K562 treated with DMSO at 1 percent for 48 hours (cell line): ENCODE data around the gene MYL6. TPM values are rescaled to one million over a fixed set of nuclear protein-coding genes. Genes with fewer than 3 reads are reported as not detected.

Source experiments
- total RNA-seq: library from RNA; unstranded; fragments of 300-600 nt; gene quantifications from 2 replicates; pipeline ENCODE4 v1.2.3, GENCODE V29; 2022; ENCODE audit warnings: low replicate concordance; ENCODE audit errors: extremely low read depth

MYL6 gene
- total RNA-seq = 1,727 TPM in 1 of 2 replicates, not detected in the other

DNA sequence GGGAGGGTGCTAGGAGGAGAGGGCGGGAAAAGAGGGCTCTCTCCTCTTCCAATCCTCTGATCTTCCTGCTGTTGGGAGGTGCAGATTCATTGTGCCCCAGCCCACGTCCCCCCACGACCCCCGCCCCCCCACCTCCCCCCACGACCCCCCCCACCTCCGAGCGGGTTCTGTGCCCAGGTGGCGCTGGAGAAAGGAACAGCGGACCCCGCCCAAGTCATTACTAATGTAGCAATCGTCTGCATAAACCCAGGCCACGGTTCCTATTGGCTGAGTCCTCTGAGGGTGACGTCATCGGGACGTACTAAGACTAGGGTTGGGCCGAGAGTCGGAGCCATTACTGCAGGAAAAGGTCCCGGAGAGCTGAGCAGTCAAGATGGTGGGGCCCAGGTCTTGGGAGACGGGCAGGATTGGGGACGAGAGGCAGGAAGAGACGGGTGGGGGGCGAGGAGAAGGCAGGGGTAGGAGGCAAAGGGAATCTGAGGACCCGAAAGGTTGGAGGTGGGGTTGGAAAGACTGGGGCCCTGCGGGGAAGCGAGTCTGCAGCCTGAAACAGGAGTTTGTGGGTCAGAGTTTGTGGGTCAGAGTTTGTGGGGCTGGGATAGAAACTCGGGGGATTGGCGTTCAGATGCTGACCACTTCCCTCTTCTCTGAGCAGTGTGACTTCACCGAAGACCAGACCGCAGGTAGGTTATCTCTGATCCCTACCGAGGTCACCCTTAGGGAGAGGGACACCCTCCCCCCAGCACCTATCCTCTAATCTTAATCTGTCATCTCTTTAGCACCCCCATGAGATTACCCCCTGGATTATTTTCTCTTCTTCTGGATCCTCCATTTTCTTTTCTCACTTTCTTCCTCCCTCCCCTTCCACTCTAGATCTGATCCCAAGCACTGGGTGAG, at the start of gene MYL6:
Gene MYL6, plus strand, starts transcription at position 331 of the 897 bp plus-strand sequence. Its CDS starts 43 bp downstream, at position 374.

DNA sequence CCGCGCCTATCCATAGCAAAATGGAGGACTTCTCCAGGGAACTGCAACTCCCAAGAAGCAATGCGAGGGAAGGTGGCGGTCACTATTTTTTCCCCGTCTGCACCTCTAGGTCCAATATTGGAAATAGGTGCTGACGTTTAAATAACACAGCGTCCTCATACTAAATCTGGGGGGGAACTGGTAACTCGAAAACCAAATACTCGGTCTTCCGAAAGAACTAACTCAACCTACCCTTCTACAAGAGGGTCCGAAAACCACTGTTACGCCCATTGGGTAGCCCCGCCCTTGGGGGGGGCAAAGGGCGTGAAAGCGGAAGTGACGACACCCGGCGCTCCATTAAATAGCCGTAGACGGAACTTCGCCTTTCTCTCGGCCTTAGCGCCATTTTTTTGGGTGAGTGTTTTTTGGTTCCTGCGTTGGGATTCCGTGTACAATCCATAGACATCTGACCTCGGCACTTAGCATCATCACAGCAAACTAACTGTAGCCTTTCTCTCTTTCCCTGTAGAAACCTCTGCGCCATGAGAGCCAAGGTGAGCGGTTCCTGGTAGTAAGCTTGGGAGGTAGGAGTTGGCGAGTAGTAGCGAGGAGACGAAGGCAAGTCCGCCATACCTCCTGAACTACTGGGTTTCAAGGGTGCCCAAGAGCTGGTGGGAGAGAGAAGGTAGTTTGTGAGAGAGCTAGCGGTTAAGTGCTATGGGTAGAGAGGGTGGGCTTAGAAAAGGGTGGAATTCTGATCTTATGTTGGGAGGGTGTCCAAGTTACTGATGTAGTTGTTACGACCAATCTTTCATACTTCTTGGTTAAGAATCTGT, 41.7 kb upstream of the MYL6 start, which contains the start of gene RPL41:
Gene RPL41, plus strand, starts transcription at position 367 of the 815 bp plus-strand sequence.

DNA sequence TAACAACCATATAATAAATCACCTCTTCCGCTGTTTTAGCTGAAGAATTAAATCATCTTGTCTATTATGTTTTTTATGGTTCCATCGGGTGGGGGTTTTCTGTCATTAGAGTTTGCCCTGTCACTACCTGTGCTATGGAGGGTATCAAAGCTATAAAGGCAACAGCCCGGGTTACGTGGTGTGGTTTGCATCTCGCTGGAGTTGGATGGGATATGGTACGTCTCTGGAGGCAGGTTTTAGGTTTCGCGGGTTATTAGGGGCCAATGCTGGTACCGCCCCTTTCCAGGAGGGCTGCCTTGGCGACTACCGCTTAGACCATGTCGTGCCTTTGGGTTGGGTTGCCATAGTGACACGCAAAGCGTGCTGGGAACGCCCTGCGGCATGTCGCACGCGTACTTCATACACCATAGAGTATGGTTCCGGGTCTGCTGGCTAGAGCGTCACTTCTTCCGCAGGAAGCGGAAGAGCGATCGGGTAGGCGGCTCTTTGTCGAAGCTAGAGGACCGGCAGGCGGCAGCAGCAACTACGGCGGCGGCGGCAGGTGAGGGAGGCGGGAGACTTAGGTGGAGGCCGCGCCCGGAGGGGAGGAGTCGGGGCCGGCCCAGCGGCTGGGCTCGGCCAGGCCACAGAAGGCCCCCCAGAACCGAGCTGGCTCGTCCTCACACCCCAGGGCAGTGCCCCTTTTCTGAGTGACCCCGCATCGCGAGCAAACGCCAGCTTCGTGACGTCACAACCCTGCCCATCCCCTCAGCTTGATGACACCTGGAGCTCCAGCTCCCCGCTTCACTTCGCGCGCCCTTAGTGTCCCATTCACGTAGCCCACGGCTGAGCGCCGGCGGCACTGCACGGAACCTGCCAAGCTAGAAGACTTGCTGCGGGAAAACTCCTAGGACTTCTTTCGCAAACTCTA, 40.1 kb upstream of the MYL6 start, which contains the start of gene ZC3H10:
Gene ZC3H10, plus strand, starts transcription at position 489 of the 910 bp plus-strand sequence. CDS start 2,297 bp downstream, outside the sequence.

DNA sequence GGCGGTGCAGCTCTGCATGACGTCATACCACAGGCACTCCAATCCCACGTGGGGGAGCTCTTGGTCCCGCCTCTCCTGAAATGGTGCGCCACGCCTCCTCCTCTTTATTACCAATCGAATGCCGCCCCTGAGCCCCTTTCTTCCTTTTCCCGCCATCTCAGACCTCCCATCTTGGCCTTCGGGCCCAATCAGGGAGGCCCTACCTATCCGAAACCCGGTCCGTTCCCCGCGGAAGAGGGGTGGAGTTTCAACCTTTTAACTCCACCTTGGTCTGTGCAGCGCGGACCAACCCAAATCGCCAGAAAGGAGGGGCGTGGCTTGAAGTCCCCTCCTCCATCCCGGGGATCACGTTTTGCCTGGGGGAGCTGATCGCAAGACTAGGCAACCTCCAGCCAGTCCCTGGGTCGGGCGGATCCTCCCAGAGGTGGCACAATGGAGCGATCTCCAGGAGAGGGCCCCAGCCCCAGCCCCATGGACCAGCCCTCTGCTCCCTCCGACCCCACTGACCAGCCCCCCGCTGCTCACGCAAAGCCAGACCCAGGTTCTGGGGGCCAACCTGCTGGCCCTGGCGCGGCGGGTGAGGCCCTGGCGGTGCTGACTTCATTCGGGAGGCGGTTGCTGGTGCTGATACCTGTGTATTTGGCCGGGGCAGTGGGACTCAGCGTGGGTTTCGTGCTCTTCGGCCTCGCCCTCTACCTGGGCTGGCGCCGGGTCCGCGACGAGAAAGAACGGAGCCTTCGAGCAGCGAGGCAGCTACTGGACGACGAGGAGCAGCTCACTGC, 30.1 kb upstream of the MYL6 start, which contains the start of gene ESYT1:
Gene ESYT1, plus strand, starts transcription at position 380 of the 782 bp plus-strand sequence. Its CDS starts 53 bp downstream, at position 433.

DNA sequence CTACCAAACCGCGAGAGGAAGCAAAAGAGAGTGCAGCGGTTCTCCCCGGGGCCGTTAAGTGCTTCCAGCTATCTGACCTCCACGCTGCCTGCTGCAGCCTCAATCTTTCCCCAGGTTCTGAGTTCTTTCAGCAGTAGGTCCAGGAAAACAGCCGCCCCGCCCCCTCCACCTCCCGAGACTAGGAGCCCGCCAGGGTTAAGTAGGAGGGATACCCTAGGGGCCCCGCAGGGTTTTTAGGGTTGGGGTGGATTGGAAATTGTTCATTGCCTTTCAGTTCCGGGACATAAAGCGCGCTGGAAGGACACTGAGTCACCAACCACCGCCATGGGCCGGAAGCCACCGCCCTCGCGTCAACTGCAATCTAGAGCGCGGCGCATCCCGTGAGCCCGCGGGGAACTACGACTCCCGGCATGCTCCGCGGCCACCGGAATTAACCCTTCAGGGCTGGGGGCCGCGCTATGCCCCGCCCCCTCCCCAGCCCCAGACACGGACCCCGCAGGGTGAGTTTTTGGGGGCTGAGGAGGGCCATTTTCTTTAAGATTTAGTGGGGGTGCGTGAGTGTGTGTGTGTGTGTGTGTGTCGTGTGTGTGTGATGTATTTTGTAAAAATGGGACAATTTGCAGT, 5.9 kb upstream of the MYL6 start, which contains the start of gene MYL6B:
Gene MYL6B, plus strand, starts transcription at position 456 of the 624 bp plus-strand sequence. CDS start 1,332 bp downstream, outside the sequence.

DNA sequence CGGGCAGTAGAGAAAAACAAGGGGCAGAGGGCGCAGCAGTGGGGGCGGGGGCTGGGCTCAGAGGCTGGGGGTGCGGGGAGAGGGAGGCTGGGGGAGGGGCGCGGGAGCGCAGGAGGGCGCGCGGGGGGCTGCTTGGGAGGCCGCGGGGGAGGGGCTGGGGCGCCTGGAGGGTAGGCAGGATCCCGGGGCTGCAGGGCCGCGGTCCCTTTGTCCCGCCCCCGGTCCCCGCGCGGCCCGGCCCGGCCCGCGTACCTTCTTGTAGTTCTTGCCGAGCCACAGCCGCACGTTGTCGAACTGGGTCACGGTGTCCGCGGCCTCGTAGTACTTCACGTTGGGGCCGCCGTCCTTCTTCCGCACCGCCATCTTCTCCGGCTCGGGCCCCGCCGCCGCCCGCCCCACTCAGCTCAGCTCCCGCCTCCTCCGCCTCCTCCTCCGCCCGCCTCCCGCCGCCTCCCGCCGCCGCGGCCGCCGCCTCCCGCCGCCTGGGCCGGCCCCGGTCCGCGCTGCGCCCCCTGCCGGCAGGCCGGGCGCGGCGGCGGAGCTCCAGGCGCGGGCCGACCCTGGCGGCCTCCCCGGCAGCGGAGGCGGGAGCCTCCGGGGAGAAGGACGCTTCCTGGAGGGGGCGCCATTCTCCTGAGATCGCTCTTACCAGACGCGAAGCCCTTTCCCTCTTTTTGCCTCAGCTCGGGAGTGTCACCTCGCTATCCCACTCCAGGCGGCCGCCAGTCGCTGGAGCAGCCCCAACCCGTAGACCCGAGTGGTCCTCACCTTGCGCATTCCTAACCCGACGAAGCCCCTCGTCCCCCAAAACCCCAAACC, 31.1 kb downstream of the MYL6 start, which contains the start of gene SMARCC2:
Gene SMARCC2, minus strand, starts transcription at position 385 of the 819 bp plus-strand sequence. Its CDS starts 22 bp downstream, at position 363.

Other genes with a start within 250 kb of the MYL6 start
- gene PYM1, start 230.5 kb upstream of the MYL6 start, total RNA-seq = not detected in 2 replicates
- not detected in 2 replicates for gene DGKA, start 227.2 kb upstream of the MYL6 start, total RNA-seq
- gene PMEL, start 192.3 kb upstream of the MYL6 start, total RNA-seq = not detected in 2 replicates
- gene CDK2, start 191.5 kb upstream of the MYL6 start, total RNA-seq = not detected in 2 replicates
- gene RAB5B, start 184.3 kb upstream of the MYL6 start, total RNA-seq = not detected in 2 replicates
- not detected in 2 replicates for gene SUOX, start 161.1 kb upstream of the MYL6 start, total RNA-seq
- gene IKZF4, start 137.3 kb upstream of the MYL6 start, total RNA-seq = not detected in 2 replicates
- not detected in 2 replicates for gene RPS26, start 116.4 kb upstream of the MYL6 start, total RNA-seq
- gene ERBB3, start 78.2 kb upstream of the MYL6 start, total RNA-seq = not detected in 2 replicates
- gene PA2G4, start 53.8 kb upstream of the MYL6 start, total RNA-seq = not detected in 2 replicates
- 6,813 TPM in 1 of 2 replicates, not detected in the other for gene RPL41, start 41.7 kb upstream of the MYL6 start, total RNA-seq
- not detected in 2 replicates for gene ZC3H10, start 40.1 kb upstream of the MYL6 start, total RNA-seq
- 641 TPM in 1 of 2 replicates, not detected in the other for gene ESYT1, start 30.1 kb upstream of the MYL6 start, total RNA-seq
- not detected in 2 replicates for gene MYL6B, start 5.8 kb upstream of the MYL6 start, total RNA-seq
- not detected in 2 replicates for gene SMARCC2, start 31.1 kb downstream of the MYL6 start, total RNA-seq
- not detected in 2 replicates for gene RNF41, start 63.6 kb downstream of the MYL6 start, total RNA-seq
- gene NABP2, start 66.0 kb downstream of the MYL6 start, total RNA-seq = not detected in 2 replicates
- gene SLC39A5, start 71.7 kb downstream of the MYL6 start, total RNA-seq = not detected in 2 replicates
- not detected in 2 replicates for gene ANKRD52, start 100.0 kb downstream of the MYL6 start, total RNA-seq
- gene COQ10A, start 108.6 kb downstream of the MYL6 start, total RNA-seq = not detected in 2 replicates
- gene CS, start 142.0 kb downstream of the MYL6 start, total RNA-seq = 326 TPM in 1 of 2 replicates, not detected in the other
- gene CNPY2, start 157.6 kb downstream of the MYL6 start, total RNA-seq = not detected in 2 replicates
- gene PAN2, start 175.6 kb downstream of the MYL6 start, total RNA-seq = not detected in 2 replicates
- not detected in 2 replicates for gene IL23A, start 180.5 kb downstream of the MYL6 start, total RNA-seq
- not detected in 2 replicates for gene STAT2, start 201.7 kb downstream of the MYL6 start, total RNA-seq
- not detected in 2 replicates for gene APOF, start 204.5 kb downstream of the MYL6 start, total RNA-seq